ENCODE data around the gene CXCL11.
"Not testable (repeated sequence)": the region's sequence is repeated elsewhere in the genome, so short reads cannot be mapped to it uniquely, and the experiment has no call there.

CXCL11 gene

DNA sequence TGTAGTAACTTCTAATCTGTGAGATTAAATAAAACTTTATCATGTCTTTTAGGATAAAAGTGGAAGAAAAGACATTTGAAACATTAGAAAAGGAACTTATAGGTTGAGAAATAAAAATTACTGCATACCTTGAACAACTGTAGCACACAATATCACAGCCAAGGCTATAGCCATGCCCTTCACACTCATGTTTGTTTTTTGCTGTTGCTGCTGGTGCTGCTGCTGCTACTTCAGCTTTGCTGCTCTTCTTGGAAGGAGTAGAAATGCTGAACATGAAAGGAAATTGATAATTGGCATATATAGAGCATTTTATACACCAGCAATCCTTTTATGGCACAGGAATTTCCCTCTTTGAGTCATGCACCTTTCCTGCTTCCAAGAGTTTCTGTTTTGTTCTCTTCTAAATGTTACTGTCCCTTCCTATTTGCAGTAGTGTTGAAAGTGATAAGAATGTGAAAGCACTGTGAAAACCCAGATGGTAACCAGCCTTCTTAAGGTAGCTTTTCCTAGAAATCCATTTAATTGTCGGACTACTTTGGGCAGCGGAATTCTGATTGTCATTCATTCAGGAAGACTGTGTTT, at the start of gene CXCL11:
CXCL11 (minus strand) TSS at position 272 of the 582 bp plus-strand sequence; CDS start at position 189, 83 bp downstream.
- DNase-seq (ENCODE audit: low read depth in 1 of 2, low spot score in 1 of 2), result no peak

DNA sequence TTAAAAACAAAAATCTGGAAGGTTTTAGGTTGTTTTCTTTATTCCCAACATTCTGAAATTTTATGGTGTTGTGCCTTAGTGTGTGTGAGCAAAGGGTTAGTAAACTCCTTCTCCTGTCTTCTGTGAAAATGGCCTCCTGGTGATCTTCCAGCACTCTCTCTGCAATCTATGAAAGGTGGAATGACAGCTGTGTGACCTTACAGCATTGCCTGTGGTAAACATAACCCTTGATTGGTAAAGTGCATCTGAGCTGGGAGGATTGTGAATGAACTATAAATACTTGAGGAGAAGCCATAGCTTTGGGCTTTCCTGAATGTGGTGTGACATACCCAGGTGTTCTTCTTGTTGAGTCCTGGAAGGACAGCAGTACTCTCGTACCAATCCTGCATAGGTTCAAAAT, 48.7 kb upstream of the CXCL11 start:
- DNase-seq (ENCODE audit: low read depth in 1 of 2, low spot score in 1 of 2), result no peak

DNA sequence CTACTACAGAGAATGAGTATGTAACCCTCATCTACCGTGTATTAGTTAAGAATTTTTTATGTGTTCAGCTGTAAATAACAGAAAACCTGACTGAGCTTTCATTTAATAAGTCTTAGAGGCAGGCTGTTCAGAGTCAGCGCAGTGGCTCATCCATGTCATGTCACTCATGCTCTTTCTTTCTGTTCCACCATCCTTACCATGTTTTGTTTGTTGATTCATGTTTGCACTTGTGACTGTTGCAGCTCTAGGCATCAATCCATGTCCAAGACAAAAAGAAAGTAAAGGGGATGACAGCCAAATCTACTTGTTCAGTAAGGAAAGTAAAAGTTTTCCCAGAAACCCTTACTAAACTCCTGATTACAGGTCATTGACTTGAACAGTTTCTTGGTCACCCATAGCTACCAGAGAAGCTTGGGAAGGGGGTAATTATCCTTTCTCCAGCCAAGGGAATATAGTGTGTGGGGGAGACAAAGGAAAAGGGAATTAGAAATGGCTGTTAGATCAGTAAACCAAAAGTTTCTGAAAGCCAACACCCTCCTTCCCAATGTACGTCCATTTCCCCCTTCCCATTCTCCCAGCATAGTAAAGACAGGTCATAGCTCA, 47.6 kb upstream of the CXCL11 start:
- DNase-seq (ENCODE audit: low read depth in 1 of 2, low spot score in 1 of 2), result no peak

DNA sequence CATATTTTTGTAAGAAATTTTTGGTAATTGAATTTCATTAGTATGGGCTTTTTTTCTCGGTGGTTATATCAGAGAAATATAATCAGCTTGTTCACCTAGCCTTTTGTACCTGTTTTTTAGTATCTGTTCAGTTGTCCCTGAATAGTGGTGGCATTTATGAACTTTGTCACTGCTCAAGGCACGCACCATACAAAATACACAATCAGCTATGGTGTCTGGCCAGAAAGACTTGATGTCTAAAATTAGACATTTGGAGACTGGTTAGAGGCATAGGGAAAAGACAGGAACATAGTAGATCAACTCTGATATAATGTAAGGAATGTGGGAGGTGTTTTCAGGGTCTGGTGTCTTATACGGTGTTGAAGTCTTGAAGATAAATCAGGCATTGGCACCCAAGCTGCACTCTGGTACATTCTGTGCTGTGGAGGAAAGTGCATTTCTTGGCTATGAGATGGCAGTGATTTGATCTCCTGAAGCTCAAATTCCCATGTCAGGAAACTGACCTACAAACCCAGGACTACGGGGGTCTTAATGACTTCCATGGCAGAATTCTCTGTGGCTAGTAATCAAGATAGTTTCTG, 42.3 kb upstream of the CXCL11 start:
- DNase-seq (ENCODE audit: low read depth in 1 of 2, low spot score in 1 of 2), result no peak

DNA sequence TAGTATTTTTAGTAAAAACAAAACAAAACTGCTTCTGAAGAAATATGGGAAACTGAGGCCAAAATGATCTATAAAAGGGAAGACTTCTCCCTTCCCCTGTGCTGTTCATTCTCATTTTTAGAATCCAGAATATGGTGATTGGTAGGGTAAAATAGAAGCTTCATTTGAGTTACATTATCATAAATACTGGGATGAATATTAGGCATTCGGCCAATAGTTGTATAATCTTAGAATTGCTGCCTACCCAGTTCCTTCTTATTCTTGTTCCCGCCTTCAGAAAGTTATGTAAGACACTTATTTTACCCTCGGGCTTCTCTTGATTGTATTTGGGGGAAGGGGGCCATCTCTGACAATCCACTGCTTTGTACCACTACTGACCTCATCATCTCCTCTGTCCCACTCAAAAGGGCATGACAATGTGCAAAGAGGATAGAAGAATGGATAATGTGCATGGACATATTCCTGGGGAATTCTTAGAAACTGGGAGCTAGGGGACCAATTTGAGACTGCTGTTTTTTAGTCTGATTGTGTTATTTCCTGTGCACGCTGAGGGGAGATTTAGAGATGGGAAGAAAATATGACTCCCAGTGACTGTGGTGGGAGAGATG, 39.2 kb upstream of the CXCL11 start:
- DNase-seq (ENCODE audit: low read depth in 1 of 2, low spot score in 1 of 2), result no peak

DNA sequence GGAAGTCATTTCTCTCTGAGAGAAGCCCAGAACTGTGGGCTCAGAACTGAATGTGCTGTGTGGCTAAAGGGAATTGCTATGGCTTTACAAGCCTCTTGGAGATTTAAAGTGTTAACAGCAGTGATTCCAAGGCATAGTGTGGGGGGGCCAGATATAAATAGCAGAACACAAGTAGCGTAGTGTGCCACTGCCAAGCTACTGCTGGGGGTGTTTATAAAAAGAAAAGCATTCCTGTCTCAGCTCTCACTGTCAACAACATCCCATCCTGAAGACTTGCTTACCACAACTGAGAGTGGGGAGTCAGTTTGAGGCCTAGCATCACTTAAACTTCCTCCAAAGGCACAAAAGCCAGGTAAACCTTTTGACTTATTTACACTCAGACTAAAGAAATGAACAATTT, 38.6 kb upstream of the CXCL11 start, which contains the start of gene ART3:
ART3 (plus strand) TSS at position 242 of the 400 bp plus-strand sequence. CDS start 1,181 bp downstream, outside the sequence.
- no peak for DNase-seq (ENCODE audit: low read depth in 1 of 2, low spot score in 1 of 2)

DNA sequence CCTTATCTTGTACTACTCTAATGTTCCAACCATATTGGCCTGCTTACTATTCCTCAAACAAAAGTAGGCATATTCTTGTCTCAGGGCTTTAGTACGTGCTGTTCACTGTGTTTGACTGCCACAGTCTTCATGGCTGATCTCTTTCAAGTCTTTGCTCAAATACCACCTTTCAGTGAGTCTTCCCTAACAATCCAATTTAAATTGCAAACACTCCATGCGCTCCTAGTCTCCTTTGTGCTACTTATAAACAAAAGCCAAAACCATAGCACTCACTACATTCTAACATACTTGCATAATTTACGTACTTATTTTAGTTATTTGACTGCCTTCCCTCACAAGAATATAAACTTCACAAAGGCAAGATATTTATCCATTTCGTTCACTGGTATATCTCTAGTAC, 36.9 kb upstream of the CXCL11 start:
- DNase-seq (ENCODE audit: low read depth in 1 of 2, low spot score in 1 of 2), result no peak

DNA sequence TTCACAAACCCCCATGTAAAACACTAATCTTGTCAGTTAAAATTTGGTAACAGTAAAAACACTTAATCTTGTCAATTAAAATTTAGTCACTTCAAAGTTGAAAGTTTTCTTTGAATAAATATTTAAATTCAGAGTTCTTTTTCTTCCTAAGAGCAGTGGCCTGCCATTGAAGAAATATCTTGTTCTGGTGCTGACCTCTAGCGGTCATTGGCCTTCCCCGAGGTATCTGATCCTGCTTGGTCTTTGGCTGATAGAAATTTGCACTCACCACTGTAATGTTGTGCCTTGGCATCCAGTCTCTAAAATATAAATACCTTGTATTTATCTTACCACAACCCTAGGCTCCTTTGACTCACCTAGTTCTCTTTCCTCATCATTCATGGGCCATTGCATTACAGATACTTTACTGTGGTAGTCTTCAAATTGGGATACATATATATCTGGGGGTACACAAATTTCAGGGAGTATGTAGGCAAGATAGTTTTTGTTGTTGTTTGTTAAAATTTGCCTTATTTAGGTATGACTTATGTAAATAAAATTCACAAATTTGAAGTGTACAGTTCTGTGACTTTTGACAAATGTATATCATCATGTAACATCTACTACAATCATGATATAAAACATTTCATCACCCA, 31.9 kb upstream of the CXCL11 start:
- peak; percentile 32 to 75 for DNase-seq (ENCODE audit: low read depth in 1 of 2, low spot score in 1 of 2)

DNA sequence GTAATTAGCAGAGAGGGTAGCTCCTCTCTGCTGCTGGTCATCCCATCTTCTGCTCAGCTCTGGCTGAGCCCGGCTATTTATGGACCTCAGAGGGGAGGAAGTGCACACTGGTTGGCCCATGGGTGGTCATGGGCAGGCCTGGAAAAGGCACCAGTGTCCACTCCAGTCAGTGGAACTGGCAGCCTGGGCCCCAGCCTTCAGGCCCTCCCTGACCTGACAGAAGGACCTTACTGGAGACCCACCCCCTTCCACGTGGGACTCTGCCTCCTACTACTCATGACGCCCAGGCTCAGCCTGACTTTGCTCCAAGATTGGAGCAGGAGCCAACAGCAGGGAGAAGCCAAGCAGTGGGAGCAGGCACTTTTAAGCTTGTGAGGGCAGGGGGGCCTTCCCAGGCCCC, 30.7 kb upstream of the CXCL11 start:
- no peak for DNase-seq (ENCODE audit: low read depth in 1 of 2, low spot score in 1 of 2)

DNA sequence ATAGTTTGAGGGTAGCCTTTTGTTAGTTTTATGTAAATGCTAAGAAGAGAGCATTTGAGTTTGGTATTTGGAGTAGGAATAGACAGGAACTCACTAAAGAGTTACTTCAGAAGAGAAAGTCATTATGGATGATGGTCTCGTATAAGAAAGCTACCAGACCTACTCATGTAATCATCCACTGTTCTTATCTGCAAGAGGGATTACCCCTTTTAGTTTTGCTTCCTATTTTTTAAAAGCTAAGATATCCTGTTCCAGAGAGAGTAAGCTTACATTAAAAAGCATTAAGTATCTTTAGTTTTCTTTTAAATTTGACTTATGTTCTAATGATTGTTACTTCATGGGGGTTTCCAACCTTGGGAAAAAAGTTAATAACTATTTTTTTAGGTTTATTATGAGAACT, 26.1 kb upstream of the CXCL11 start:
- DNase-seq (ENCODE audit: low read depth in 1 of 2, low spot score in 1 of 2), result no peak

DNA sequence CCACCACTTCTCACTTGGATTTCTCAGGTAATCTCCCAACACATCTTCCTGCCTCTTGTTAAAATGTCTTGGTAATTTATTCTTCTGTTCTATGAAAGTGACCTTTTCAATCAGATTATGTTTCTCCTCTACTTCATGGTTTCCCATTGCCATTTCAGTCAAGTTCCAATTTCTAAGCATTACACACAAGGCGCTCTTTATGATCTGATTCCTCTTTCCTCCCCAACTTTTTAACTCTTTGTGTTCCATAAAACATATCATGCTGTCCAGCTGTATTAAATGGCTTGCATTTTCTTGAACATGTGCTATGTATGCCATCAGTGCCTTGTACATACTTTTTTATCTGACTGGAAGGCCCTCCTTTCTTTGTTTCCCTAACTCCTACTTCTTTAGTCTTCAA, 25.6 kb upstream of the CXCL11 start:
- no peak for DNase-seq (ENCODE audit: low read depth in 1 of 2, low spot score in 1 of 2)

DNA sequence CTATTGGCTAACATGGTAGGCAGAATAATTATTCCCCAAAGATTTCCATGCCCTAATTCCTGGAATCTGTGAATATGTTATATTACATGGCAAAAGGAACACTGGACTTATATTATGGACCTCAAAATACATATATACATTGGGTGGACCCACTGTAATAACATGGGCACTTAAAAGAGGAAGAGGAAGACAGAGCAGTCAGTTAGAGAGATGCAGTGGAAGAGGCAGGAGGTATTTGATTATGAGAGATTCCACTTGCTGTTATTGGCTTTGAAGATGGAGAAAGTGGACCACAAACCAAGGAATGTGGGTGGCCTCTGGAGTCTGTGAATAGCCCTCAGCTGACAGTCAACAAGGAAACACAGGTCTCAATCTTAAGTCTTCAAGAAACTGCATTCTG, 24.6 kb upstream of the CXCL11 start:
- DNase-seq (ENCODE audit: low read depth in 1 of 2, low spot score in 1 of 2), result no peak

DNA sequence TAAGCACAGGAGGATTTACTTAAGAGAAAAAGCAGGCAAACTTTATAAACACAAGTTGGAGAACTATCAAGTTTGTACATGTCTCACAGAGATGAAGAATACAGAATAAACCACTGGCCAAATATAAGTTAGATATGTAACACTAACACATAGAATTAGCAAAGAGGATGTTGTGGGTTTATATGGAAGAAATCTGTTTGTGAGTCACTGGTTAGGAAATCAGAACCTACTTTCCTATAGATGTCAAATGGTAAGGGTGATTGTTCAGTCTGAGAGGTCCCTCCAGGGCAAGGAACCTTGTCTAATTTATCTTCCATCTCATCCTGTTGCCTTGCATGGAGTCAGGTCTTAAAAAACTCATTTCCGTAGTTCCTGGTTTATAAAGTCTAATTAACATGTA, 23.9 kb upstream of the CXCL11 start:
- no peak for DNase-seq (ENCODE audit: low read depth in 1 of 2, low spot score in 1 of 2)

DNA sequence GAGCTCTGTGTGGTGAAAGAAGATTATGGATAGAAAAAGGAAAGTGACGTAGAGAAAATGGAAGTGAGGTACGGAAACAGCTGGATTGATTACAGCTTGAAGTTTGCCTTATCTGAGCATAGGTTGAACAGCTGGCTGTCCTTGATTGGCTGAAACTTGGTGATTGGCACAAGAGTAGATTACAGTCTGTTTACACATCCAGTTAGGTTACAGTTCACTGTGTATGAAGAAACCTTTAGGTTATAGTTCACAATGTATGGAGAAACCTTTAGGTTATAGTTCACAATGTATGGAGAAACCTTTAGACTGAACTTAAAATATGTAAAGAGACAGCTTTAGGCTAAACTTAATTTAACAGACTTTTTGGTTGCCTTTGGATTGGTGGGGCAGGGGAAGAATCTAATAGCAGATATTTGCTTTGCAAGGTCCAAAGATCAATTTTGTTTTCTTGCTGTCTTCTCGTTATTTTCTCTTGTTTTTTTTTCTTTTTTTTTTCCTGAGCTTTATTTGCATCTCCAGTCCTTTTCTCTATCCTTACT, 23.1 kb upstream of the CXCL11 start:
- no peak for DNase-seq (ENCODE audit: low read depth in 1 of 2, low spot score in 1 of 2)

DNA sequence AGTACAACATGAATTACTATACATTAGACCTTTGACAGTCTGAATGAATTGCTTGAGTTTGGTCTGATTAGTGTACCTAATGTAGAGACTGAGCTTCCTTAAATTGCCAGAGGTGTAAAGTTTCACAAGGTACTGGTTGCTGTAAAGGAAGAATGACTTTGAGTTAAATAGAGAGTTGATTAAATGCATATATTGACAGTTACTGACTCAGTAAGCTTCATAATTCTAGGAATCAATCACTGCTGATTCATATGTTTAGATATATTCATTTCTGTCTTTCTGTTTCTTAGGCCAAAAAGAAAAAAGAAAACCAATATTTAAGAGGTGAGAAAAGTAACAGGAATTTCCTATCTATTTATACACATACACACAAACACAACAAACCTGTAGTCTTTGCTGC, 22.4 kb upstream of the CXCL11 start:
- DNase-seq (ENCODE audit: low read depth in 1 of 2, low spot score in 1 of 2), result no peak

DNA sequence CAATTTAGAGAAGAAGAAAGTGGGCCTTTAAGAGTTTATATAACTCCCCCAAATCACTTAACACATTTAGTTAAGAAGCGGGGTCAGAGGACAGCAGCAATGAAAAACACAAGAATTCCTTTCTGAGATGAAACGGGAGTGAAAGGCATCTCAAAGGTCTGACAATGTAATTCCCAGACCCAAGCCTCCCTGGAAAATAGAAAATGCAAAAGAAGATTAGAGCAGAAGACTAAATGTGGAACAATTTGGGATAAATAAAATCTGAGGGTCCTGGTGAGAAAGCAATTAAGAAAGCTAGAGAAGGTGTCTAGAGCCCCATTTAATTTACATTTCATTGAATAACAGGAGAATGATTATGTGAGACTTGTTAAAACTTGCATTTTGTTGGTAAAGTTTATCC, 19.6 kb upstream of the CXCL11 start:
- DNase-seq (ENCODE audit: low read depth in 1 of 2, low spot score in 1 of 2), result no peak

DNA sequence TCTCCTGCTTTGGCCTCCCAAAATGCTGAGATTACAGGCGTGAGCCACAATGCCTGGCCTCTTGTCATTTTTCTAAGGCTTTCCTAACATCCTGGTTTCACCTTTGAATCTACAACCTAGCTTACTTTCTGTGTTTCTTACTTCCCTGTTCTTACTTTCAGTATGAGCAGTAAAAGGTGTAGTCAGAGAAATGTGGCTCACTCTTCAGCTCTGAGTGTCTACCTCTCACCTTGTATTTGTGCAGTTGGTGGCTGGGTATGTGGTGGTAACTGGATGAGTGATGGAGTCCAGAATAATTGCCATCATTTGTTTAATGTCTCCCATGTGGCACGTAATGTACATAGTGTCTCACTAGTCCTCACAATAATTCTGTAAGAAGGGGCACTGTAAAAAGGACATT, 19.1 kb upstream of the CXCL11 start:
- no peak for DNase-seq (ENCODE audit: low read depth in 1 of 2, low spot score in 1 of 2)

DNA sequence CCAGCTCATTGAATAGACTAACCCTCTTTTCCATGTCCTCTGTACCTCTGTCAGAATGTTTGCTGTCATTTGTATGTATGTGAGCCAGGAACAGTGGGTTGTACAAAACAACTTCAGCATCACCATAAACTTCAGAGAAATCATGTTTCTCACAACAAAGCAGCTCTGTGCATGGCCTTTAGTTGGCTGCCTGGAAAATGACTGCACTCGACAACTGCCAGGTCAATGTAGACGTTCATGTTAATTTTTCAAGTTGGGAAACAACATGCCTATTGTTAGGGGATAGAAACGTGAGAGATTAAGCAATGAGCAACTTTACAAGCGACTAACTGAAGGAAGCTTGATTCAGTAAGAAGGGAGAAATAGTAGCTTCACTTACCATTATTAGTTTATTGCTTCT, 17.9 kb upstream of the CXCL11 start:
- DNase-seq (ENCODE audit: low read depth in 1 of 2, low spot score in 1 of 2), result no peak

DNA sequence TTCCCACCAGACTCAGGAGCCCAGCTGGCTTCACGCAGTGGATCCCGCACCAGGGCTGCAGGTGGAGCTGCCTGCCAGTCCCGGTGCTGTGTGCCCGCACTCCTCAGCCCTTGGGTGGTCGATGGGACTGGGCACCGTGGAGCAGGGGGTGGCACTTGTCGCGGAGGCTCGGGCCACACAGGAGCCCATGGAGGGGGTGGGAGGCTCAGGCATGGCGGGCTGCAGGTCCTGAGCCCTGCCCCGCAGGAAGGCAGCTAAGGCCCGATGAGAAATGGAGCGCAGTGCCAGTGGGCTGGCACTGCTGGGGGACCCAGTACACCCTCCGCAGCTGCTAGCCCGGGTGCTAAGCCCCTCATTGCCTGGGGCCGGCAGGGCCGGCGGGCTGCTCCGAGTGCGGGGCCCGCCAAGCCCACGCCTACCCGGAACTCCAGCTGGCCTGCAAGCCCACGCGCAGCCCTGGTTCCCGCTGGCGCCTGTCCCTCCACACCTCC, 14.7 kb upstream of the CXCL11 start:
- not testable (repeated sequence) for DNase-seq (ENCODE audit: low read depth in 1 of 2, low spot score in 1 of 2)

DNA sequence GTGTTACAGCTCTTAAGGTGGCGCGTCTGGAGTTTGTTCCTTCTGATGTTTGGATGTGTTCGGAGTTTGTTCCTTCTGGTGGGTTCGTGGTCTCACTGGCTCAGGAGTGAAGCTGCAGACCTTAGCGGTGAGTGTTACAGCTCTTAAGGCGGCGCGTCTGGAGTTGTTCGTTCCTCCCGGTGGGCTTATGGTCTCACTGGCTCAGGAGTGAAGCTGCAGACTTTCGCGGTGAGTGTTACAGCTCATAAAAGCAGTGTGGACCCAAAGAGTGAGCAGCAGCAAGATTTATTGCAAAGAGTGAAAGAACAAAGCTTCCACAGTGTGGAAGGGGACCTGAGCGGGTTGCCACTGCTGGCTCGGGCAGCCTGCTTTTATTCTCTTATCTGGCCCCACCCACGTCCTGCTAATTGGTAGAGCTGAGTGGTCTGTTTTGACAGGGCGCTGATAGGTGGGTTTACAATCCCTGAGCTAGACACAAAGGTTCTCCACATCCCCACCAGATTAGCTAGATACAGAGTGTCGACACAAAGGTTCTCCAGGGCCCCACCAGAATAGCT, 14.1 kb upstream of the CXCL11 start:
- not testable (repeated sequence) for DNase-seq (ENCODE audit: low read depth in 1 of 2, low spot score in 1 of 2)

DNA sequence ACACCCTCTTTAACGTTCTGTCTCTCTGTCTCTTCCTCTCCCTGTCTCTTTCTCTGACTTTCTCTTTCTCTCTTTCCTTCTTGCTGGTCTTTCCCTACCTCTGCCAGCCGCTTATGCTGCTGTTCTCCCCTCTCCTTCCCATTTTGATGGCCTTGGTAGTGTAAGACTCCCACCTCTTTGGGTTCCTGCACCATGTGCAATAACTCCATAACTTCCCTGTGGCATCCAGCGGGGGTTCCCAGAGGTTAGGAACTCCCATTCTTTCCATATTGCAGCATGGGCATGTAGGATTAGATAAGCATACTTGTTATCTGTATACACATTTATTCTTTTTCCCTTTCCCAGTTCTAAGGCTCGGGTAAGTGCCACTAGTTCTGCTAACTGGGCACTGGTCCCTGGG, 8.8 kb upstream of the CXCL11 start:
- DNase-seq (ENCODE audit: low read depth in 1 of 2, low spot score in 1 of 2), result not testable (repeated sequence)

Measured in activated CD4-positive, alpha-beta T cell treated with anti-CD3 and anti-CD28 coated beads, Interleukin-2, amount 50 U/mL, for 24 hours (primary cell).